Tibial nerve (tissue), 4 donors: Measurements from ENCODE around the gene CDON. TPM values are rescaled to one million over a fixed set of nuclear protein-coding genes. Genes with fewer than 3 reads are reported as not detected.

Source experiments
- DNase-seq, 2 donors: peaks; one replicate each; pipeline ENCODE4 v3.0.0-alpha.2; 2019; ENCODE audit warnings: low spot score in 2 of 2
- H3K27ac ChIP-seq, 4 donors: fragments of 200-600 bp; sonication (generic) in 3 of 4; one replicate each; pipeline ENCODE4 v1.5.1; 2017 to 2019; ENCODE audit warnings: mild to moderate bottlenecking in 1 of 4
- H3K27me3 ChIP-seq, 2 donors: fragments of 200-600 bp; sonication (generic) in 1 of 2; one replicate each; pipeline versions ENCODE4 v1.5.1 to v1.6.0; 2017 to 2019
- H3K36me3 ChIP-seq, 3 donors: fragments of 200-600 bp; sonication (generic); one replicate each; pipeline ENCODE4 v1.5.1; 2018 to 2019
- H3K4me1 ChIP-seq, 4 donors: fragments of 200-600 bp; sonication (generic) in 3 of 4; one replicate each; pipeline ENCODE4 v1.5.1; 2017 to 2019
- H3K4me3 ChIP-seq, 4 donors: fragments of 200-600 bp; sonication (generic) in 3 of 4; one replicate each; pipeline ENCODE4 v1.5.1; 2017 to 2019; ENCODE audit warnings: mild to moderate bottlenecking in 1 of 4, moderate library complexity in 1 of 4
- H3K9me3 ChIP-seq, 4 donors: fragments of 200-600 bp; sonication (generic) in 3 of 4; one replicate each; pipeline ENCODE4 v1.5.1; 2017 to 2019
- CTCF ChIP-seq, 5 experiments: fragments of 200-600 bp in 3 of 5; fragments of 450-650 bp in 2 of 5; sonication (generic) in 3 of 5; IDR thresholded peaks; one replicate each; pipeline ENCODE4 v1.5.1; 2016 to 2019; ENCODE audit warnings: antibody characterized with exemption in 5 of 5, mild to moderate bottlenecking in 3 of 5, moderate library complexity in 2 of 5
- EP300 ChIP-seq, 2 donors: sonication (generic); formaldehyde crosslinking; IDR thresholded peaks; one replicate each; pipeline ENCODE4 v1.6.1; 2017; ENCODE audit warnings: antibody characterized with exemption in 2 of 2, mild to moderate bottlenecking in 1 of 2
- POLR2A ChIP-seq, 2 donors: fragments of 450-650 bp; IDR thresholded peaks; one replicate each; pipeline ENCODE4 v1.6.1; 2017; ENCODE audit warnings: antibody characterized with exemption in 2 of 2, mild to moderate bottlenecking in 2 of 2, moderate library complexity in 2 of 2
- WGBS, 2 donors: methylation state at CpG; one replicate each; pipeline ENCODE4 v1.1.5; 2018; 5-methylcytosine and 5-hydroxymethylcytosine counted together
- total RNA-seq, 4 donors: library from RNA; depleted of rRNA; stranded (reverse); fragments of >200 nt; gene quantifications; one replicate each; pipeline ENCODE4 v1.1.0, GENCODE V29; 2016

The CDON gene
- total RNA-seq, 4 donors from 2014 or later: 14.4 to 25.9 (median 15.3) TPM

GRCh38 chr11:125959511-125959910 is 103.2 kb downstream of the CDON start:
- TF ChIP-seq EP300 (IDR thresholded peaks at IDR 0.05): no peak
- no peak for TF ChIP-seq CTCF (IDR thresholded peaks at IDR 0.05)
- no peak for TF ChIP-seq POLR2A (IDR thresholded peaks at IDR 0.05)
- WGBS, 2 donors: 82 to 86% methylated on average over 6 of the region's 6 CpGs
- H3K9me3 ChIP-seq: peaks cover 0 to 16% (median 3%) of the 10 kb centered on the region in 4 donors

GRCh38 chr11:125958872-125959400 is 103.7 kb downstream of the CDON start:
- H3K9me3 ChIP-seq: peaks cover 0 to 16% (median 3%) of the 10 kb centered on the region in 4 donors
- peaks cover 0 to 44% (median 0%) of the 10 kb centered on the region in 3 donors for H3K36me3 ChIP-seq
- no peak for DNase-seq
- H3K27ac ChIP-seq: peak overlapping the region in 2 of 4 donors; percentile 2 to 63
- peaks cover 0 to 22% (median 7%) of the 10 kb centered on the region in 4 donors for H3K4me1 ChIP-seq
- TF ChIP-seq EP300 (IDR thresholded peaks at IDR 0.05) (no peak), POLR2A (IDR thresholded peaks at IDR 0.05) (no peak), CTCF (IDR thresholded peaks at IDR 0.05) (no peak)
- H3K4me3 ChIP-seq: no peak overlapping the region
- no peaks in the 10 kb centered on the region for H3K27me3 ChIP-seq
- 45 to 48% methylated on average over 4 of the region's 4 CpGs for WGBS, 2 donors

More at GRCh38 chr11:125959511-125959910, 103.2 kb downstream of the CDON start:
- peak overlapping the region in 2 of 4 donors; percentile 2 to 30 for H3K27ac ChIP-seq
- H3K4me3 ChIP-seq: no peak overlapping the region
- H3K36me3 ChIP-seq: peaks cover 0 to 50% (median 0%) of the 10 kb centered on the region in 3 donors
- no peak for DNase-seq
- H3K4me1 ChIP-seq: peaks cover 0 to 22% (median 7%) of the 10 kb centered on the region in 4 donors
- H3K27me3 ChIP-seq: no peaks in the 10 kb centered on the region

- TF ChIP-seq CTCF (IDR thresholded peaks at IDR 0.05) (no peak), POLR2A (IDR thresholded peaks at IDR 0.05) (no peak), EP300 (IDR thresholded peaks at IDR 0.05) (no peak)
- peak overlapping the region in 3 of 4 donors; percentile 10 to 63 (median 17) for H3K27ac ChIP-seq
- H3K4me3 ChIP-seq: no peak overlapping the region
- H3K27me3 ChIP-seq: no peaks in the 10 kb centered on the region
- peaks cover 0 to 8% (median 2%) of the 10 kb centered on the region in 4 donors for H3K9me3 ChIP-seq
- peaks cover 0 to 29% (median 7%) of the 10 kb centered on the region in 4 donors for H3K4me1 ChIP-seq
- 92 to 93% methylated on average over 14 of the region's 14 CpGs for WGBS, 2 donors
- H3K36me3 ChIP-seq: peaks cover 0 to 32% (median 0%) of the 10 kb centered on the region in 3 donors
- no peak for DNase-seq
These were observed 104.9 kb downstream of the CDON start for GRCh38 chr11:125957618-125958332.

GRCh38 chr11:125956391-125957134 is 106.1 kb downstream of the CDON start:
- TF ChIP-seq POLR2A (IDR thresholded peaks at IDR 0.05) (no peak), EP300 (IDR thresholded peaks at IDR 0.05) (peak in 1 of 2 donors; percentile 65), CTCF (IDR thresholded peaks at IDR 0.05) (no peak)
- peak overlapping the region in 3 of 4 donors; percentile 5 to 82 (median 72) for H3K27ac ChIP-seq
- peak in 1 of 2 donors; percentile 22 for DNase-seq
- H3K4me1 ChIP-seq: peaks cover 0 to 36% (median 7%) of the 10 kb centered on the region in 4 donors
- H3K27me3 ChIP-seq: no peaks in the 10 kb centered on the region
- H3K36me3 ChIP-seq: peaks cover 0 to 20% (median 0%) of the 10 kb centered on the region in 3 donors
- 47 to 51% methylated on average over 22 of the region's 22 CpGs for WGBS, 2 donors
- no peak overlapping the region for H3K4me3 ChIP-seq
- no peaks in the 10 kb centered on the region for H3K9me3 ChIP-seq
